Measurements from ENCODE around the gene AP5M1.
"Not testable (repeated sequence)": the region's sequence is repeated elsewhere in the genome, so short reads cannot be mapped to it uniquely, and the experiment has no call there.

AP5M1 gene

GRCh38 chr14:57314396-57315089 lies 45.8 kb downstream of the AP5M1 start:
- no peak for FAIRE-seq

GRCh38 chr14:57317248-57317833 lies 48.6 kb downstream of the AP5M1 start:
- TF ChIP-seq SPI1 (IDR thresholded peaks at IDR 0.05; ENCODE audit: low read depth, low read length) (no peak), PAX5 (IDR thresholded peaks at IDR 0.05; ENCODE audit: insufficient read depth, low read length, severe bottlenecking) (no peak), POLR2A (IDR thresholded peaks at IDR 0.05; ENCODE audit: low read depth, low read length) (no peak), POLR2AphosphoS5 (IDR thresholded peaks at IDR 0.05; ENCODE audit: low read depth, low read length) (no peak)
- DNase-seq (ENCODE audit: insufficient read length, low spot score) (peak; percentile 24), FAIRE-seq (peak; percentile 77)

More at GRCh38 chr14:57314396-57315089, 45.8 kb downstream of the AP5M1 start:
- TF ChIP-seq POLR2A (IDR thresholded peaks at IDR 0.05; ENCODE audit: low read depth, low read length) (no peak), TAF1 (IDR thresholded peaks at IDR 0.05; ENCODE audit: low read depth, low read length) (no peak), POLR2AphosphoS5 (IDR thresholded peaks at IDR 0.05; ENCODE audit: low read depth, low read length) (no peak), SPI1 (IDR thresholded peaks at IDR 0.05; ENCODE audit: low read depth, low read length) (no peak), POU2F2 (IDR thresholded peaks at IDR 0.05; ENCODE audit: low read depth, low read length) (no peak), PAX5 (IDR thresholded peaks at IDR 0.05; ENCODE audit: insufficient read depth, low read length, severe bottlenecking) (no peak)
- DNase-seq (ENCODE audit: insufficient read length, low spot score), result no peak

- DNase-seq (ENCODE audit: insufficient read length, low spot score) (no peak), FAIRE-seq (no peak)
- TF ChIP-seq POLR2AphosphoS5 (IDR thresholded peaks at IDR 0.05; ENCODE audit: low read depth, low read length) (no peak), POLR2A (IDR thresholded peaks at IDR 0.05; ENCODE audit: low read depth, low read length) (no peak), POU2F2 (IDR thresholded peaks at IDR 0.05; ENCODE audit: low read depth, low read length) (no peak), PAX5 (IDR thresholded peaks at IDR 0.05; ENCODE audit: insufficient read depth, low read length, severe bottlenecking) (no peak), SPI1 (IDR thresholded peaks at IDR 0.05; ENCODE audit: low read depth, low read length) (no peak), TAF1 (IDR thresholded peaks at IDR 0.05; ENCODE audit: low read depth, low read length) (no peak)
These were observed 50.9 kb downstream of the AP5M1 start for GRCh38 chr14:57319636-57320192.

- no peak for FAIRE-seq
- TF ChIP-seq PAX5 (IDR thresholded peaks at IDR 0.05; ENCODE audit: insufficient read depth, low read length, severe bottlenecking) (no peak), POLR2AphosphoS5 (IDR thresholded peaks at IDR 0.05; ENCODE audit: low read depth, low read length) (no peak), SPI1 (IDR thresholded peaks at IDR 0.05; ENCODE audit: low read depth, low read length) (no peak), TAF1 (IDR thresholded peaks at IDR 0.05; ENCODE audit: low read depth, low read length) (no peak), POU2F2 (IDR thresholded peaks at IDR 0.05; ENCODE audit: low read depth, low read length) (no peak), POLR2A (IDR thresholded peaks at IDR 0.05; ENCODE audit: low read depth, low read length) (no peak)
- DNase-seq (ENCODE audit: insufficient read length, low spot score), result no peak
These were observed 55.0 kb downstream of the AP5M1 start for GRCh38 chr14:57323721-57324120.

GRCh38 chr14:57326253-57326652 lies 57.5 kb downstream of the AP5M1 start:
- TF ChIP-seq TAF1 (IDR thresholded peaks at IDR 0.05; ENCODE audit: low read depth, low read length), result no peak
- TF ChIP-seq SPI1 (IDR thresholded peaks at IDR 0.05; ENCODE audit: low read depth, low read length), result peak; percentile 65
- DNase-seq (ENCODE audit: insufficient read length, low spot score), result peak; percentile 12
- FAIRE-seq, result no peak

- TF ChIP-seq PAX5 (IDR thresholded peaks at IDR 0.05; ENCODE audit: insufficient read depth, low read length, severe bottlenecking) (no peak), POLR2AphosphoS5 (IDR thresholded peaks at IDR 0.05; ENCODE audit: low read depth, low read length) (no peak), POLR2A (IDR thresholded peaks at IDR 0.05; ENCODE audit: low read depth, low read length) (no peak), TAF1 (IDR thresholded peaks at IDR 0.05; ENCODE audit: low read depth, low read length) (no peak), POU2F2 (IDR thresholded peaks at IDR 0.05; ENCODE audit: low read depth, low read length) (no peak), SPI1 (IDR thresholded peaks at IDR 0.05; ENCODE audit: low read depth, low read length) (no peak)
- FAIRE-seq, result no peak
- no peak for DNase-seq (ENCODE audit: insufficient read length, low spot score)
These were observed 61.1 kb downstream of the AP5M1 start for GRCh38 chr14:57329833-57330232.

GRCh38 chr14:57332475-57332874 lies 63.7 kb downstream of the AP5M1 start:
- FAIRE-seq; DNase-seq (ENCODE audit: insufficient read length, low spot score): not testable (repeated sequence)

GRCh38 chr14:57333726-57334125 lies 65.0 kb downstream of the AP5M1 start:
- not testable (repeated sequence) for DNase-seq (ENCODE audit: insufficient read length, low spot score); FAIRE-seq

GRCh38 chr14:57343545-57344297 lies 75.0 kb downstream of the AP5M1 start:
- not testable (repeated sequence) for FAIRE-seq; DNase-seq (ENCODE audit: insufficient read length, low spot score)

GRCh38 chr14:57345106-57345505 lies 76.3 kb downstream of the AP5M1 start:
- TF ChIP-seq POLR2A (IDR thresholded peaks at IDR 0.05; ENCODE audit: low read depth, low read length), result no peak
- no peak for TF ChIP-seq PAX5 (IDR thresholded peaks at IDR 0.05; ENCODE audit: insufficient read depth, low read length, severe bottlenecking)
- TF ChIP-seq POU2F2 (IDR thresholded peaks at IDR 0.05; ENCODE audit: low read depth, low read length), result no peak
- no peak for TF ChIP-seq POLR2AphosphoS5 (IDR thresholded peaks at IDR 0.05; ENCODE audit: low read depth, low read length)
- TF ChIP-seq SPI1 (IDR thresholded peaks at IDR 0.05; ENCODE audit: low read depth, low read length), result no peak
- no peak for TF ChIP-seq TAF1 (IDR thresholded peaks at IDR 0.05; ENCODE audit: low read depth, low read length)
- DNase-seq (ENCODE audit: insufficient read length, low spot score) (no peak), FAIRE-seq (no peak)

Measured in GM12891 (cell line).